ENCODE measurements around the gene GTF2IRD1.

- TF ChIP-seq, protein P1, sequence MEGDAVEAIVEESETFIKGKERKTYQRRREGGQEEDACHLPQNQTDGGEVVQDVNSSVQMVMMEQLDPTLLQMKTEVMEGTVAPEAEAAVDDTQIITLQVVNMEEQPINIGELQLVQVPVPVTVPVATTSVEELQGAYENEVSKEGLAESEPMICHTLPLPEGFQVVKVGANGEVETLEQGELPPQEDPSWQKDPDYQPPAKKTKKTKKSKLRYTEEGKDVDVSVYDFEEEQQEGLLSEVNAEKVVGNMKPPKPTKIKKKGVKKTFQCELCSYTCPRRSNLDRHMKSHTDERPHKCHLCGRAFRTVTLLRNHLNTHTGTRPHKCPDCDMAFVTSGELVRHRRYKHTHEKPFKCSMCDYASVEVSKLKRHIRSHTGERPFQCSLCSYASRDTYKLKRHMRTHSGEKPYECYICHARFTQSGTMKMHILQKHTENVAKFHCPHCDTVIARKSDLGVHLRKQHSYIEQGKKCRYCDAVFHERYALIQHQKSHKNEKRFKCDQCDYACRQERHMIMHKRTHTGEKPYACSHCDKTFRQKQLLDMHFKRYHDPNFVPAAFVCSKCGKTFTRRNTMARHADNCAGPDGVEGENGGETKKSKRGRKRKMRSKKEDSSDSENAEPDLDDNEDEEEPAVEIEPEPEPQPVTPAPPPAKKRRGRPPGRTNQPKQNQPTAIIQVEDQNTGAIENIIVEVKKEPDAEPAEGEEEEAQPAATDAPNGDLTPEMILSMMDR (IDR thresholded peaks at IDR 0.05) = no peak
- TF ChIP-seq POLR2A (IDR thresholded peaks at IDR 0.05) = no peak
Observed at GRCh38 chr7:74495112-74496086, 41.7 kb downstream of the GTF2IRD1 start.

Data from testis (tissue), 2 donors.